Measurements from ENCODE around the gene PTGDR2.
"Not testable (repeated sequence)": the region's sequence is repeated elsewhere in the genome, so short reads cannot be mapped to it uniquely, and the experiment has no call there.

PTGDR2 gene

DNA sequence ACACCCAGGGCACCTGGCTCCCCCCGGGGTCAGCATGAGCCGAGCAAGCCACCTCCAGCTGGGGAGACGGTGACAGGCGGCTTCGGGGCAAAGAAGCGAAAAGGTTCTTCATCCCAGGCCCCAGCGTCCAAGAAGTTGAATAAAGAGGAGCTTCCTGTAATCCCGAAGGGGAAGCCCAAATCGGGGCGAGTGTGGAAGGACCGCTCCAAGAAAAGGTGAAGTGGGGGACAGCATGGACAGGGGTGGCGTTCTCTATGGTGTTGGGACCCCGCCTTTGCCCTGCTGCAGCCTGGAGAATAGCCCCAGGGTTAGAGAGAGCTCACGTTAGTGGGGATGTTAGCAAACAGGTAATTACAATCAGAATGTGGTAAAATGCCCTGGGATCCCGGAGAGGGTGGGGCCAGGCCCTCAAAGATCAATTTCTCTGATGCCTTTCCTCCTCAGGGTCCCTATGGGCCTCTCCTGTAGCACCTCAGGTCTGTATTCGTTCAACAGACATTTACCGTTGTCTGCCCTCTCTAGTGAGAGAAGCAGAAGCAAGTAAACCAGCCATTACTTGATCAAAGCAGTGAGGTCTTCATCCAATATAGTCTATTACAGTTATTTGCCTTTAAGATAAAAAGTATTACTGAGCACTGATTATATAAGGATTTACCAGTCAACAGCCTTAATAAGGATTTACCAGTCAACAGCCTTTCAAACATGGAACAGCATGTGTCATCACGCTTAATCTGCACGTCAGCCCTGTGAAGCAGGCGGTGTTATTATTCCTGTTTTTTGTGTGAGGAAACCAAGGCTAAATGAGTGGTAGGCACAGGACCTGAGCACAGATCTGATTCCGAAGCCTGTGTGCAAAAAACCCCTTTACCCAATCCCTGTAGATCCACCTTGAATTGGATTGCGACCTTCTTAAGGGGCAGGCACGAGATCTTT is 12.8 kb downstream of the PTGDR2 start:
- DNase-seq (ENCODE audit: low read depth in 1 of 2, low spot score in 1 of 2): peak in 1 of 2 donors; percentile 4

- peak; percentile 99 for DNase-seq (ENCODE audit: low read depth in 1 of 2, low spot score in 1 of 2)
Measured at GRCh38 chr11:60841797-60842667, 13.7 kb downstream of the PTGDR2 start, which contains the start of gene CCDC86. Gene CCDC86, plus strand, starts transcription at chr11:60842113. Its CDS starts 12 bp downstream, at chr11:60842125.

- no peak for DNase-seq (ENCODE audit: low read depth in 1 of 2, low spot score in 1 of 2)
Measured at GRCh38 chr11:60840470-60841430, 15.0 kb downstream of the PTGDR2 start.

DNA sequence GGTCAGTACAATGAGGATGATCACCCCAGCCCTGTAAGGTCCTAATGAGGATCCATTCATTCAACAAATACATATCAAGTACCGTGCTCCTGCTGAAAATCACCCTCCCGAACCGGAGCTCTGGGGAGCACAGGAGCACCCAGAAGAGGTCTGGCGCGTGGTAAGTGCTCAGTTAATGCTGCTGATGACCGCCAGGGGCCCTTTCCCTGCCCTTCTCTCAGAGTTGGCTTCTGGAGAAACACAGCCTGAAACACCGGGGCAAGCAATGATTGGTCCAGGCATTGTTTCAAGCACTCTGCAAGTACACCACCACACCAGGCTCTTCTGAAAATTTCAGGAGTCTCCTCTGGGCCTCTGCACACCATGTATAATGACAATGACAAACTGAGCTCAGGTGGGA is 17.6 kb downstream of the PTGDR2 start:
- DNase-seq (ENCODE audit: low read depth in 1 of 2, low spot score in 1 of 2): no peak

DNA sequence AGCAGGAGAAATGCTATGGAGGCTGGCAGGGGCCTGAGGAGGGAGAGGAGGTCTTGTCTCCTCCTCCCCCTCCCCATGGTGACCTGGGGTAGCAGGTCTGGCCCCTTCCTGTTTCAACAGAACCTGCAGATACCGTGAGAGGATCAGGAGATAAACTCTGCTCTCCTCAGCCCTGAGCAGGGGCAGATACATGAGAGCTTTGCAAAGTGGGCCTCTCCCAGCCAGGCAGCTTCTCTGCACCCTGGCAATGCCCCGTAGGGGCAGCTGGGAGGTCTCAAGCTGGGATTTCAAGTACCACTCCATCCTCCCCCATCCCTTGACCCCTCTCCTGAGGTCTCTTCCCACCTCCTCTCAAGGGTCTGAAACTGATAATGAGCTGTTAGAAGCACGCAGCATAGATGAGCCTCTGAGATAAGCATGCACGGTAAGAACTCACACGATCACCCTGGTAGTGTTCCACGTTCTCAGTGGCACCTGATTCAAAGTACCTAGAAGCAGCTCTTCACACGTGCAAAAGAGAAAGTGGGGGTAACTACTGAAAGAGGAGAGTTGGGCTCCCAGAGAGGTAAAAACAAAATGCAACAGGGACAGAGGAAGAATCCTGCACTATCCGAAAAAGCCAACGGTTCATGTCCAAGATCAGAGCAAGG is 18.8 kb downstream of the PTGDR2 start:
- no peak for DNase-seq (ENCODE audit: low read depth in 1 of 2, low spot score in 1 of 2)

DNA sequence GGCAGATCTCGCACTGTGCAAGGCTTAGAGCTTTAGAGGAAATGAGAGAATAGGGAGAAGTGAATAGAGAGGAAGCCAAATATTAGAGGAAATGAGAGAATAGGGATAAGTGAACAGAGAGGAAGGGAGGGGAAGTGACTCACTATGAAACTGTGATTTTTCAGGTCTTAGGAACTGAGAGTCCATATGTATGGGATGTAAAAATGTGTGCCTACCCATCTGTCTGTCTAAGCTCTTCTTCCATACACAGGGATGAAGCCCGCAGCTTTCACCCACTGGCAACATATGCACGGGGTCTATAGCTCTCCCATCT is 20.3 kb downstream of the PTGDR2 start:
- no peak for DNase-seq (ENCODE audit: low read depth in 1 of 2, low spot score in 1 of 2)

- DNase-seq (ENCODE audit: low read depth in 1 of 2, low spot score in 1 of 2): no peak
Measured at GRCh38 chr11:60834742-60835533, 20.8 kb downstream of the PTGDR2 start.

DNA sequence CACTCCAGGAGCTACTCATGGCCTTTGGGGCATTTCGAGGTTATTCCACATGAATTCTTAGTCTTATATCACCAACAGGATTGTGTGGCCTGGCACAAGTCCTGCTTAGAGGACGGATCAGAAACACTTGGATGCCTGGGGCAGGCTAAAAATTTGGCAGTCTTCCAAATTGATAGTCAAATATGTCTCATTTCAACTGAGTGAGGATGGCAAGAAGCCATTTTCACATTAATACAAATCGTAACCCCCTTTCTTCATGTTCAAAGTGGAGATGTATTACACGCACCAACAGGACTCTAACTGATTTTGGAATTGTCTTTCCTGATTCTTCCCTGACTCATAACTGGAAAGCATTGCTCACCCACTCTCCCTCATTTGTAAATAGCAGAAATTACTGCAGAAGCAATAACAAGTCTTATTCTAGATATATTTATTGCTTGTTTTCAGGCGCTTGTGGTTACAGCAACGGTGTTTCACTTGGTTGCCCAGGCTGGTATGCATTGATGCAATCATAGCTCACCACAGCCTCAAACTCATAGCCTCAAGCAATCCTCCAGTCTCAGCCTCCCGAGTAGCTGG is 24.2 kb downstream of the PTGDR2 start:
- no peak for DNase-seq (ENCODE audit: low read depth in 1 of 2, low spot score in 1 of 2)

GRCh38 chr11:60831143-60831500 is 24.6 kb downstream of the PTGDR2 start:
- DNase-seq (ENCODE audit: low read depth in 1 of 2, low spot score in 1 of 2): peak; percentile 62 to 64

- no peak for DNase-seq (ENCODE audit: low read depth in 1 of 2, low spot score in 1 of 2)
Measured at GRCh38 chr11:60830478-60831142, 25.1 kb downstream of the PTGDR2 start.

- DNase-seq (ENCODE audit: low read depth in 1 of 2, low spot score in 1 of 2): no peak
Measured at GRCh38 chr11:60825790-60826189, 30.0 kb downstream of the PTGDR2 start.

GRCh38 chr11:60825118-60825517 is 30.6 kb downstream of the PTGDR2 start:
- DNase-seq (ENCODE audit: low read depth in 1 of 2, low spot score in 1 of 2): no peak

DNA sequence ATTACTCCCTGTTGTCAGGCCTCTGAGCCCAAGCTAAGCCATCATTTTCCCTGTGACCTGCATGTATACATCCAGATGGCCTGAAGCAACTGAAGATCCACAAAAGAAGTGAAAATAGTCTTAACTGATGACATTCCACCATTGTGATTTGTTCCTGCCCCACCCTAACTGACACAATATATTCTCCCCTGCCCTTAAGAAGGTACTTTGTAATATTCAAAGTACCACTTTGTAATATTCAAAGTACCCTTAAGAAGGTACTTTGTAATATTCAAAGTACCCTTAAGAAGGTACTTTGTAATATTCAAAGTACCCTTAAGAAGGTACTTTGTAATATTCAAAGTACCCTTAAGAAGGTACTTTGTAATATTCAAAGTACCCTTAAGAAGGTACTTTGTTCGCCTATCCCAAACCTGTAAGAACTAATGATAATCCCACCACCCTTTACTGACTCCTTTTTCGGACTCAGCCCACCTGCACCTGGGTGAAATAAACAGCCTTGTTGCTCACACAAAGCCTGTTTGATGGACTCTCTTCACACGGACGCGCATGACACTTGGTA is 31.9 kb downstream of the PTGDR2 start:
- DNase-seq (ENCODE audit: low read depth in 1 of 2, low spot score in 1 of 2): not testable (repeated sequence)

DNA sequence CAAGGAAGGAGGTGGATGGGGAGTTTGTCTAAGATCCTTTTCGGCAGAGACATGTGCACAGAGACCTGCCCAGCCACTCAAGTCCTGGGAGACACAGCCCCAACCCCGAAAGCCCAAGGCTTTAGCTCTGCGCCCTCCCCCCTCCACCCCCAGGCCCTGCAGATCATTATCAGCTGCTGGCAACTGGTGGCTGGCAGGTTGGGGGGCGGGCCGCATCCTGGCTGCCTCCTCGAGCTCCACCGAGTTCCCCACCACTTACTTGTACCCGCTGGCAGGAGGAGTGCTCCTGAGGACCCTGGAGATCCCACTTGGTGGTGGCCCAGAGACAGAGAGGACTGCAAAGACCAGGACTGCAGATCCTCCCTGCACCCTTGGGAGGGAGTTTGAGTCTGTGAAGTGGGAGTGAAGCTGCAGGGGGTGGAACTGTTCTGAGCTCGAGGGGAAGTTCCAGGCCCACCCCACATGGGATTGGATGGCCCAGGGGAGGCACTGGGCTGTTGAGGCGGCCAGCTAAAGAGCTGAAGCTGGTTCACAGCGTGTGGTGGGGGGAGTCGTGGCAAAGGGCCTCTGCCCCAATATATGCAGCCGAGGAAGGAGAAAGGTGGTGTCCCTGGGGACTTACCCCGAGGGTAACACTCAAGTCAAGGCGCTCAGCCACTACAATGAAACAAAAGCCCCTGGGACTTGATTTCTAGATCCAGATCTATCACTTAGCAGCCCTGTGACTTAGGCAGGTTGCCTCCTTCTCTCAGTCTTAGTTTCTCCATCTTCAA is 33.7 kb downstream of the PTGDR2 start:
- DNase-seq (ENCODE audit: low read depth in 1 of 2, low spot score in 1 of 2): no peak

- DNase-seq (ENCODE audit: low read depth in 1 of 2, low spot score in 1 of 2): no peak
Measured at GRCh38 chr11:60818057-60818456, 37.7 kb downstream of the PTGDR2 start.

GRCh38 chr11:60816590-60817157 is 39.1 kb downstream of the PTGDR2 start:
- no peak for DNase-seq (ENCODE audit: low read depth in 1 of 2, low spot score in 1 of 2)

DNA sequence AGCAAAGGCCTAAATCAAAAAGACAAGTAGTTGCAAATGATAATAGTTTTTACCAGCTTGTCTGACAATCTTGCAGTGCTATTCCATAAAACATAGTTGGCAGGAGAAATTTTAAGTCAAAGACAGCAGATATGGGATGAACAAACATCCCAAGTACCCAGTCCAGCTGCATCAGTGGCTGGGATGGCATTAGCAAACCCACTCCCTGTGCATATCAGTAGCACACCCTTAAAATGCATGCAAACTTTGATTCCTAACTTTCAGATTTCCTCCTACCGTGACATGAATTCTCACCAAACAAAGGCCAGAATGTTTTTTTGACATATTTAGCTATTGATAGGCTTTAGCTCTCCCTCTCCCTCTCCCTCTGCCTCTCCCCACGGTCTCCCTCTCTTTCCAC is 41.6 kb downstream of the PTGDR2 start:
- no peak for DNase-seq (ENCODE audit: low read depth in 1 of 2, low spot score in 1 of 2)

All from activated T-helper 1 cell treated with anti-CD3 and anti-CD28 coated beads, Interleukin-2, amount 50 U/mL, for 16 hours (primary cell).